GM06990 (cell line): ENCODE data around the gene PHLPP1.

Source experiments
- DNase-seq: peaks from one replicate; pipeline ENCODE4 v3.0.0-alpha.2; 2011; ENCODE audit not compliant: insufficient read length; ENCODE audit errors: extremely low read depth
- H3K27me3 ChIP-seq: replicated peaks from 2 replicates; pipeline ENCODE4 v1.6.0; 2011; ENCODE audit warnings: low read length; ENCODE audit not compliant: control insufficient read depth, insufficient read depth
- H3K36me3 ChIP-seq: 2 replicates; pipeline ENCODE4 v1.5.1; 2011; ENCODE audit warnings: low read length; ENCODE audit not compliant: control insufficient read depth, insufficient read depth
- H3K4me3 ChIP-seq: replicated peaks from 2 replicates; pipeline ENCODE4 v1.5.1; 2011; ENCODE audit warnings: low read depth, mild to moderate bottlenecking, control low read depth, low read length
- TF ChIP-seq, protein P1 (sequence below): IDR thresholded peaks from 2 replicates; pipeline ENCODE4 v1.5.1; 2011; ENCODE audit warnings: low read length, control low read depth, mild to moderate bottlenecking, inconsistent platforms; ENCODE audit not compliant: insufficient read depth, poor library complexity, severe bottlenecking

PHLPP1 gene

DNA sequence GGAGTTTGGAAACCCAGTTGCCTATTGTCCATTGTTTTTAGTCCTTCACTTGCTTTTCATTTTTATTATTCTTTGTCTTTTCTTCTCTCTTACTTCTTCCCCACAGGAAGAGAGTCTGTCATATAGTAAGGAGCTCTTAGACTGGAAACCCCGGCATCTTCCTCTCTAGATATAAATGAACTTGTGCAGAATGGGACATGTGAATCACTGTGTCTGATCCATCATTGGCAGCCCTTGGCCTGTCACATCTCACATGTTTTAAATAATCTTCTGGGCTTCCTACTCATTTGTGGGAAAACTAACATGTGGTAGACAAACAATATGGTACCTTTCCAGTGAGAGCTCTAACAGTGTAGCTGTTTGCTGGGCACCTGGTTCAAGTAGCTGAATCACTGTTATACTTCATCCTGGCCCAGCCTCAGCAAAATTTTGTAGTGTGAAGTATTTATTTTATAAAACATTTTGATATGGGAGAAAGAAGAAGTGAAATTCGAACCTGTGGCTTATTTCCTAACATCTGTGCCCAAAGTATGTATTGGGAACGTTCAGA lies 112.8 kb downstream of the PHLPP1 start:
- TF ChIP-seq, protein P1, sequence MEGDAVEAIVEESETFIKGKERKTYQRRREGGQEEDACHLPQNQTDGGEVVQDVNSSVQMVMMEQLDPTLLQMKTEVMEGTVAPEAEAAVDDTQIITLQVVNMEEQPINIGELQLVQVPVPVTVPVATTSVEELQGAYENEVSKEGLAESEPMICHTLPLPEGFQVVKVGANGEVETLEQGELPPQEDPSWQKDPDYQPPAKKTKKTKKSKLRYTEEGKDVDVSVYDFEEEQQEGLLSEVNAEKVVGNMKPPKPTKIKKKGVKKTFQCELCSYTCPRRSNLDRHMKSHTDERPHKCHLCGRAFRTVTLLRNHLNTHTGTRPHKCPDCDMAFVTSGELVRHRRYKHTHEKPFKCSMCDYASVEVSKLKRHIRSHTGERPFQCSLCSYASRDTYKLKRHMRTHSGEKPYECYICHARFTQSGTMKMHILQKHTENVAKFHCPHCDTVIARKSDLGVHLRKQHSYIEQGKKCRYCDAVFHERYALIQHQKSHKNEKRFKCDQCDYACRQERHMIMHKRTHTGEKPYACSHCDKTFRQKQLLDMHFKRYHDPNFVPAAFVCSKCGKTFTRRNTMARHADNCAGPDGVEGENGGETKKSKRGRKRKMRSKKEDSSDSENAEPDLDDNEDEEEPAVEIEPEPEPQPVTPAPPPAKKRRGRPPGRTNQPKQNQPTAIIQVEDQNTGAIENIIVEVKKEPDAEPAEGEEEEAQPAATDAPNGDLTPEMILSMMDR, result no peak
- DNase-seq, result no peak
- H3K27me3 ChIP-seq, result no peaks in the 10 kb centered on the region
- no peak overlapping the region for H3K4me3 ChIP-seq
- H3K36me3 ChIP-seq, result no peaks in the 10 kb centered on the region

DNA sequence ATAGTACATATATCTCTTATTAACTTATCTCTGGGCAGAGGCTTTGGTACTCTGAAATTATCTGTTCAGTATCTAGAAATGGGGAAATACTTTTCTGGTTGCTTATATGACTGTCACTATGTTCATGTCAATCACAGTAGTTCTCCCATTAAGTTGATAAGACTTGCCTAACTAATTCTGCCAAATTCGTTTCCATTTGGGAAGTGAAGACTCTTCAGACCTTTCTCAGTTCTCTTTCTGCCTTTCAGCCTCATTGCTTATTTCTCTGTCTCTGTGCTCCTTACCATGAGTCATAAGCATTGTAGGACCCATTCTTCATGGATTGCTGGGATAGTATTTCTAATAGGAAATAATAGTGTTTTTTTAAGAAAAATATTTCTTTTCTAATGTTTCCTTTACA lies 113.5 kb downstream of the PHLPP1 start:
- DNase-seq, result no peak
- TF ChIP-seq, protein P1, result no peak
- Histone ChIP-seq H3K36me3 (no peaks in the 10 kb centered on the region), H3K4me3 (no peak overlapping the region), H3K27me3 (no peaks in the 10 kb centered on the region)

DNA sequence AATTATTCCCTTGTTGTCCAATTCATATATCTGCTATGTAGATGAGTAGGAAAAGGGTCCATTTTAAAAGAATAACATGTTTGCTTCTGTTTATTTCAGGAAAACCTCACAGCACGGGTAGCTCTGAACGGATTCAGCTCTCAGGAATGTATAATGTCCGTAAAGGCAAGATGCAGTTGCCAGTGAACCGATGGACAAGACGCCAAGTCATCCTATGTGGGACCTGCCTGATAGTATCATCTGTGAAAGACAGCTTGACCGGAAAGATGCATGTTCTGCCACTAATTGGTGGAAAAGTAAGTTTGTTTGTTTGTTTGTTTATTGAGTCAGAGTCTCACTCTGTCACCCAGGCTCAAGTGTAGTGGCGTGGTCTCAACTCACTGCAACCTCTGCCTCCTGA lies 114.6 kb downstream of the PHLPP1 start:
- TF ChIP-seq, protein P1, result no peak
- no peak for DNase-seq
- no peaks in the 10 kb centered on the region for H3K36me3 ChIP-seq
- no peaks in the 10 kb centered on the region for H3K27me3 ChIP-seq
- no peak overlapping the region for H3K4me3 ChIP-seq

DNA sequence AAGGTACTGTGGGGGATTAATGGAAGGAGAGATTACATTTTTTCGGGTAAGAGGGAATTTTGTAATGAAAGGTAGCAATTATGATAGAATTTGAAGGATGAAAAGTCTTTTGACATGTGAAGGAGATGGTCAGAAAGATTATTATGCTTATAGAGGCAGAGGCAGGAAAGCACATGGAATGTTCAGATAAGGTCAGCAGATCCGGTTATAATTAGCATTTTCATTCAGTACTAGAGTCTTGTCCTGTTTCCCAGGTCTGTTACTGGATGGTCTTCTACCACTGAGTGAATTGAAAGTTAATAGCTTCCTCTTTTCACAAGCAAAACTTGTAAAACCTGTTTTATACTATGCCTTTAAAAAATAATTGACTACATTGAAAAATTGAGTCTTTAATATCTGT lies 116.9 kb downstream of the PHLPP1 start:
- no peaks in the 10 kb centered on the region for H3K27me3 ChIP-seq
- no peaks in the 10 kb centered on the region for H3K36me3 ChIP-seq
- TF ChIP-seq, protein P1, result no peak
- DNase-seq, result no peak
- H3K4me3 ChIP-seq, result no peak overlapping the region

DNA sequence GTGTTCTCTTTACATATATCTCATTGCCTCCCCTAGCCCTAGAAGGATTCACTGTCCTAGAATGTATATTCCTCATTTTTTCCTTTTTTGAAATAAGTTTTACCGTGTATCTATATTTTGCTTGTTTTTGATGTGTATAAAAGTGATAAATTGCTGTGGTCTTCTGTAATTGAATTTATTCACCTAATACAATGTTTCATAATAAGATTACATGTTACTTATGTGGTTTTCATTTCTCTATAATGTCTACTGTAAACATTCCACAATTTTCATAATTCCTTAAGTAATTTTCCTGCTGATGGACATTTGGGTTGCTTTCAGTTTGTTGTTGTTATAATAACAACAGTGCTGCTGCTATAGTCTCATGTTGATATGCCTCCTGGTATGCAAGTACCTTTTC lies 118.2 kb downstream of the PHLPP1 start:
- no peak for DNase-seq
- Histone ChIP-seq H3K27me3 (no peaks in the 10 kb centered on the region), H3K4me3 (no peak overlapping the region), H3K36me3 (no peaks in the 10 kb centered on the region)
- TF ChIP-seq, protein P1, result no peak

DNA sequence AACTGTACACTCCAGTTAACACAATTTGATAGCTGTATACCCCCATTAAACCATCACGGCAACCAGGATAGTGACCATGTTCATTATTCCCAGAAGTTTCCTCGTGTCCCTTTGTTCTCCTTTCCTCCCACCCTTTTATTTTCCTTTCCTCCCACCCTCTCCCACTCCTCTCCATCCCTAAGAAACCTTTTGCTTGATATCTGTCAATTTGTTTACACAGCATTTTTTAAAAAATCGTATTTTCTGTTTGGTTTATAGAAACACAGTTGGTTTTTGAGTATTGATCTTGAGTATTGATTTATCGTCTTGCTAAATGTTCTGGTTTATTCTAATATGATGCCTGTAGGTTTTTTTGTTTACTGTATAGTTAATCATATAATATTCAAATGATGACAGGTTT lies 119.4 kb downstream of the PHLPP1 start:
- Histone ChIP-seq H3K4me3 (no peak overlapping the region), H3K36me3 (no peaks in the 10 kb centered on the region), H3K27me3 (no peaks in the 10 kb centered on the region)
- DNase-seq, result no peak
- TF ChIP-seq, protein P1, result no peak
